Fibroblast of villous mesenchyme (primary cell): ENCODE results near the gene MMRN2. TPM values are rescaled to one million over a fixed set of nuclear protein-coding genes. Genes with fewer than 3 reads are reported as not detected.
A peak's percentile ranks its signal among the peaks of the same experiment; 100 is the strongest.

Source experiments
- DNase-seq: peaks from one replicate; pipeline ENCODE4 v3.0.0-alpha.2; 2010; ENCODE audit warnings: low read depth
- H3K4me3 ChIP-seq: 2 replicates; pipeline ENCODE4 v1.5.1; 2011; ENCODE audit warnings: low read depth, mild to moderate bottlenecking, low read length
- total RNA-seq: library from RNA; depleted of rRNA; stranded (reverse); fragments of >200 nt; gene quantifications from 2 replicates; pipeline ENCODE4 v1.2.3, GENCODE V29; 2012
- TF ChIP-seq, protein P1 (sequence below): IDR thresholded peaks from 2 replicates; pipeline ENCODE4 v1.5.1; 2012; ENCODE audit warnings: low read depth, mild to moderate bottlenecking, low read length; ENCODE audit not compliant: insufficient read depth

The MMRN2 gene
- total RNA-seq, 1 donor, result 0.86 TPM

- H3K4me3 ChIP-seq, result no peak overlapping the region
- TF ChIP-seq, protein P1, sequence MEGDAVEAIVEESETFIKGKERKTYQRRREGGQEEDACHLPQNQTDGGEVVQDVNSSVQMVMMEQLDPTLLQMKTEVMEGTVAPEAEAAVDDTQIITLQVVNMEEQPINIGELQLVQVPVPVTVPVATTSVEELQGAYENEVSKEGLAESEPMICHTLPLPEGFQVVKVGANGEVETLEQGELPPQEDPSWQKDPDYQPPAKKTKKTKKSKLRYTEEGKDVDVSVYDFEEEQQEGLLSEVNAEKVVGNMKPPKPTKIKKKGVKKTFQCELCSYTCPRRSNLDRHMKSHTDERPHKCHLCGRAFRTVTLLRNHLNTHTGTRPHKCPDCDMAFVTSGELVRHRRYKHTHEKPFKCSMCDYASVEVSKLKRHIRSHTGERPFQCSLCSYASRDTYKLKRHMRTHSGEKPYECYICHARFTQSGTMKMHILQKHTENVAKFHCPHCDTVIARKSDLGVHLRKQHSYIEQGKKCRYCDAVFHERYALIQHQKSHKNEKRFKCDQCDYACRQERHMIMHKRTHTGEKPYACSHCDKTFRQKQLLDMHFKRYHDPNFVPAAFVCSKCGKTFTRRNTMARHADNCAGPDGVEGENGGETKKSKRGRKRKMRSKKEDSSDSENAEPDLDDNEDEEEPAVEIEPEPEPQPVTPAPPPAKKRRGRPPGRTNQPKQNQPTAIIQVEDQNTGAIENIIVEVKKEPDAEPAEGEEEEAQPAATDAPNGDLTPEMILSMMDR, result no peak
- DNase-seq, result no peak
Observed at GRCh38 chr10:86974484-86974883, 17.1 kb upstream of the MMRN2 start.

- no peak overlapping the region for H3K4me3 ChIP-seq
- no peak for DNase-seq
- TF ChIP-seq, protein P1, result no peak
Observed at GRCh38 chr10:86972613-86973380, 15.4 kb upstream of the MMRN2 start.

DNA sequence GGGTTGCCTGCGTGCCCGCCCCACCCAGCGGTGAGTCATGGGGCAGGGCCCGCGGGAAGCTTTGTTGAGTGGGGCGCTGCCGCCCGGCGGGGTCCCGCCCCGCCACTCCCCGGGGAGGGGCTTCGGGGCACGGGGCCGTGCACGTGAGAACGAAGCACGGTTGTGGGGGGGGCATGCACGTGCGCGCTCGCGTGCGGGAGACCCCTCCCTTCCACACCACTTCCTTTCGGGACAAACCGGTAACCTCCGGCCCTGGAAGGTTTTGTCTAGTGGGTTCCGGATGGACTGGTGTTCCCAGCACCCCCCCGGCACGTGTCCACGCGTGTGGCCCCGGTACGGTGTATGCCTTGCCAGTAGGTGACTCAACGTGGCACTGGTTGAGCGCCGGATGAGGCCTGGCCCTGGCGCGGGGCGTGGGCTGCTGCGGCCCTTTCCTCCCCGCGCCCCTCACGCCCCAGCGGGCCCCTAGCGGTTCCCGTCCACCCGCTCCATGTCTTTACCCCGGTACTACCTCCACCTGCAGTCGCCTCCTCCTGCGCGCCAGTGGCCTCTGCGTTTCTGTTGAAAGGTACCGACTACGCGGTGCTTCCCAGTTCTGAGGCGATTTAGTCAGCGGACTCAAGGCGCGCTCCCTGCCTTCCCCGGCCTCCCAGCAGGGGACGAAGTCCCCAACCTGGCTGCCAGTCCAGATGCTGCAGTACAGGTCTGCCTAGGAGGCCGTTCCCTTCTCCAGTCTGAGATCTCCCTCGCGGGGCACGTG lies 14.0 kb upstream of the MMRN2 start:
- DNase-seq, result peak; percentile 86
- TF ChIP-seq, protein P1, result no peak
- peak overlapping the region; percentile 70 for H3K4me3 ChIP-seq

GRCh38 chr10:86970982-86971231 lies 13.5 kb upstream of the MMRN2 start:
- TF ChIP-seq, protein P1, result no peak
- peak overlapping the region; percentile 70 for H3K4me3 ChIP-seq
- no peak for DNase-seq

DNA sequence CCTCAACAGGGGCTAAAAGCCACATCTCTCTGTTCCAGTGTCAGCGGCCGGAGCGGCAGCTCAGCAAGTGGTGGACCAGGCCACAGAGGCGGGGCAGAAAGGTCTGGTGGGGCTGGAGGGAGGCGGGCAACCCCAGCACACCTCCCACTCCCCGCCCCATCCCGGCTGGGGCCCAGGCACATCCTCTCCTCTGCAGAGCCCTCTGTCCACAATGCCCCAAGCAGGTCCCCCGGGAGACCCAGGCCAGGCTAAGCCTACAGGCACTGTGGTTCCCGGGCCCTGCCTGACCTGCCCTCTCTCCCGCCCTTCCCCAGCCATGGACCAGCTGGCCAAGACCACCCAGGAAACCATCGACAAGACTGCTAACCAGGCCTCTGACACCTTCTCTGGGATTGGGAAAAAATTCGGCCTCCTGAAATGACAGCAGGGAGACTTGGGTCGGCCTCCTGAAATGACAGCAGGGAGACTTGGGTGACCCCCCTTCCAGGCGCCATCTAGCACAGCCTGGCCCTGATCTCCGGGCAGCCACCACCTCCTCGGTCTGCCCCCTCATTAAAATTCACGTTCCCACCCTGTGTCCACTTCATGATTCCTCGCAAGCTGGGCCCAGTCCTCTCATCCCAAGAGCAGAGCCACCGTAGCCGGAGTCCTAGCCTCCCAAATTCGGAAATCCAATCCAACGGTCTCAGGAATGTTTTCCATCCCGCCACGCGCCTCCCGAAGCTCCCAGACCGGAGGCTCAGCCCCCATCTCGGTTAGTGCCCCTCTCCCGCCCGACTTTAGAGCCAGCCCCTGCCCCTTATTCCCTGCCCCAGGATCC lies 13.0 kb upstream of the MMRN2 start:
- peak; percentile 61 for DNase-seq
- peak overlapping the region; percentile 70 for H3K4me3 ChIP-seq
- TF ChIP-seq, protein P1, result no peak

GRCh38 chr10:86969421-86970041 lies 12.1 kb upstream of the MMRN2 start:
- DNase-seq, result peak; percentile 61
- TF ChIP-seq, protein P1, result no peak
- H3K4me3 ChIP-seq, result peak overlapping the region; percentile 70
